Activated CD4-positive, alpha-beta T cell treated with anti-CD3 and anti-CD28 coated beads, Interleukin-2, Interleukin-4, amounts not matched to agents 100 ng/mL and 50 ng/mL, durations not matched to agents 16 hours and 8 hours (primary cell): Measurements from ENCODE around the gene RCAN3.

ENCODE experiments used
- DNase-seq: peaks from one replicate; pipeline ENCODE4 v3.0.0-alpha.2; 2020; ENCODE audit warnings: low spot score

The RCAN3 gene

DNA sequence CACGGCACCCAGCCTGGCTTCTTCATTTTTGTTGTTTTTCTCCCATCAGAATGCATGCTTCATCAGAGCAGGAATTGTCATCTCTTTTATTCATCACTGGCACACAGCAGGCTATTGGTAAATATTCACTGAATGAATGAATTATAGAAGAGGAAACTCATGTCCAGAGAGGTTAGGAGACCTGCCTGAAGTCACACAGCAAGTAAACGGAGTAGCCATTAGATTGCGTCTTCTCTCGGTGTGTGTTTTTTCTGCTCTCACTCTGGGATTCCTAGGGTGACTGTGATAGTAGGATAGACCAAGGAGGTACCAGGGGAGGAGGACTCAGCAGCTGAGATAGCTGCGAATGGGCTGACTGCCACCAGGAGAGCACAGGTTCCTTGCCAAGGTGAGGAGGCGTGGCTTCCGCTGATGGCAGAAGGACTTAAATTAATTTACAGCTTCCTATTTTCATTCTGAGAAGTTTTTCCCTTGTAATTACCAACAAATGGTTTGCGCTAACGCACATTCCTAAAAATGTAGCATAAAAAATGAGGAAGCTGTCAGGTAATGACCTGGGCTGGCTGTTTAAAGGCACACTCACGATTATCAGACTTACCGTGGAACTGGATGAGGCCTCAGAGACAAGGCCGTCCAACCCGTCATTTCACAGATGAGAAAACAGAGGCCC is 48.8 kb downstream of the RCAN3 start:
- no peak for DNase-seq

DNA sequence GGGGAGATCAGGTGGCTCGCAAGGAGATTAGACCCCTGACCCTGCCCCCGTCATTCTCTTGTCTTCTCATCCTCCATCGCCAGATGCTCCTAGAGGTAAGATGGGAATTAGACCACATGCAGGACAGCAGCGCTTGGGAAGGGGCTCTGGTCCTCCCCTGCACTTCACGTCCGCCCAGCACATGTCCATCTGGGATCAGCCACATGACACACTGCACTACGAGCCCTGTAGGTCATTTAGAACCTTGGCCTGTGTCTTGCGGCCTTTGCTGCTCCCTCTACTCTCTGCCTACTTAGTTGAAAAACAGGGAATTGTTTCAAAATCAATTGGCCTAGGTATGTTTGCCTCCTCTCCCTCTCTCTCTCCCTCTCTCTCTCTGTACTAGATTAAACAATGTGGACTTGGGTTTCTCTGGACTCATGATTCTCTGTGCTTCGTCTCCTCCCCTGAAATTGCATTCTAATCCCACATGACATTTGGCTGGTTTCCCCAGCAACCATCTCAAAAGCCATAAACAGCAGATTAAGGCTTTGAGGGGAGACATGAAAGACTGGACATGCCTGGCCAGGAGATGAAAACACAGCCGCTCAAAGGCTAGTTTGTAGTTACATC is 49.4 kb downstream of the RCAN3 start:
- DNase-seq, result no peak

DNA sequence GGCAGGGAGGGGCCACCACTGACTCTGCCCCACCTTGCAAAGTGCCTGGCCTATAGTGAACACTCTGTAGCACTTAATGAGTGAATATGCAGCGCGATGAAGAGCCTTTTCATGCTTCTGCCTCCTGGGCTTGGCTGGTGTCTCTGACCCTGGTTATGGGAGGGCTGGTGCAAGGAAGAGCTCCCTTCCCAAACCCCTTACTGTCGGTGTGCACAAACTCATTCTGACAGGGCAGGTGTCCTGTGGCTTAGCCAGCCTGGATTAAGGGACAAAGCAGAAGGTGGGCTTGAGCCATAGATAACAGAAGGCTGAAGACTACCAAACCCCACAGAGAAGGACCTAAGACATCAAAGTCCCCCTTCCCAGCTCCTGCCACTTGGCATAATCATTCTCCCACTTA is 51.3 kb downstream of the RCAN3 start:
- DNase-seq, result no peak

GRCh38 chr1:24554714-24555113 is 52.1 kb downstream of the RCAN3 start:
- no peak for DNase-seq

- DNase-seq, result no peak
Measured at GRCh38 chr1:24555591-24556413, 53.2 kb downstream of the RCAN3 start, which contains the start of gene NCMAP. Gene NCMAP (plus strand): TSS chr1:24556087. CDS start chr1:24595431, 39,344 bp downstream.

- no peak for DNase-seq
Measured at GRCh38 chr1:24556414-24556795, 53.8 kb downstream of the RCAN3 start.

DNA sequence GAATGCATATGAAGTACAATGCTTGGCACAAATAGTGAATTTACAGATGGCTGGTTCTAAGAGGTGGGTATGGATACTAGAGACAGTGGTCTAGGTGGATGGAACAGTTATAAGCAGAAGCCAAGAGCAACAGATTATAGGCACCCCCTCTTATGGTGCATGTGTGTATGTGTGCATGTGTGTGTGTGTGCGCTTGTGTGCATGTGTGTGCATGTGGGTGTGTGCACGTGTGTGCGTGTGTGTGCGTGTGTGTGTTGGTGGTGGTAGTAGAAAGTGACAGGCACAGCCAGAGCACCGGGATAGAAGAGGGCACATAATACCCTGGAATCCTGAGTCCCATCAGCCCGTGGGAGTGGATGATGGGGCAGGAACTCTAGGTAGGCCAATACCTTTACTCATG is 54.6 kb downstream of the RCAN3 start:
- no peak for DNase-seq

- no peak for DNase-seq
Measured at GRCh38 chr1:24557711-24558131, 55.1 kb downstream of the RCAN3 start.

- DNase-seq, result no peak
Measured at GRCh38 chr1:24558455-24558854, 55.8 kb downstream of the RCAN3 start.

- DNase-seq, result no peak
Measured at GRCh38 chr1:24558902-24559791, 56.5 kb downstream of the RCAN3 start.

- DNase-seq, result no peak
Measured at GRCh38 chr1:24560361-24560760, 57.7 kb downstream of the RCAN3 start.

DNA sequence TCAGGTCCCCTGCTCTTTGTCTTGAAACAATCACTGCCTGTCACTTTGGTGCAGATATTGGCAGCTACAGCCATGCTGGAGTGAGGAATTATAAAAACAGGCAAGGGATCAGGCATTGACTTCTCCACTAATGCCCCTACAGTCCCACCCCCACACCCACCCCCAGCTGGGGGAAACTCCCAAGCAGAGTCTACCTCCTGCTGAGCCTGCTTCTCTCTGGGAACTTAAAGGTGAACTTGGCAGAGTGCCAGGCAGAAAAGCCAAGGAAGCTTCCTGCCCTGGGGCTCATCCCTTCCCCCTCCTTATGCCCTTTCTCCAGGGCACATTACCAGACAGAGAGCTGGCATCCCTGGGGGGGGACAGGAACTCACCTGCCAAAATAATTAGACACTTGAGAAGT is 60.0 kb downstream of the RCAN3 start:
- DNase-seq, result no peak

- no peak for DNase-seq
Measured at GRCh38 chr1:24564695-24565094, 62.1 kb downstream of the RCAN3 start.

- DNase-seq, result no peak
Measured at GRCh38 chr1:24566236-24566867, 63.7 kb downstream of the RCAN3 start.

GRCh38 chr1:24567792-24568388 is 65.3 kb downstream of the RCAN3 start:
- DNase-seq, result no peak

DNA sequence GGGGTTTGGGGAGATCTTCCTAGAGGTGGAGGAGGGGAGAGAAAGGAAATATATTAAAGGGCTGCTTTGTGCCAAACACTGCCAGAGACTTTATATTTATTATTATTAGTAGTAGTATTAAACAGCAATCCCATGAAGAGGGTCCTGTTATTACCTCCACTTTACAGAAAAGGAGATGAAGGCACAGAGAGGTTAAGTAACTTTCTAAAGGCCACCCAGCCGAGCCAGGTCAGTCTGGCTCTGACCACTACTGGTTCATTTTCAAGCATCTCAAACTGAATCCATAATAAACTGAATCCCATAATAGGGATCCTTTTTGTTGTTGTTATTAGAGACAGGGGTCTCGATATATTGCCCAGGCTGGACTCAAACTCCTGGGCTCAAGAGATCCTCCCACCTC is 65.8 kb downstream of the RCAN3 start:
- DNase-seq, result no peak

DNA sequence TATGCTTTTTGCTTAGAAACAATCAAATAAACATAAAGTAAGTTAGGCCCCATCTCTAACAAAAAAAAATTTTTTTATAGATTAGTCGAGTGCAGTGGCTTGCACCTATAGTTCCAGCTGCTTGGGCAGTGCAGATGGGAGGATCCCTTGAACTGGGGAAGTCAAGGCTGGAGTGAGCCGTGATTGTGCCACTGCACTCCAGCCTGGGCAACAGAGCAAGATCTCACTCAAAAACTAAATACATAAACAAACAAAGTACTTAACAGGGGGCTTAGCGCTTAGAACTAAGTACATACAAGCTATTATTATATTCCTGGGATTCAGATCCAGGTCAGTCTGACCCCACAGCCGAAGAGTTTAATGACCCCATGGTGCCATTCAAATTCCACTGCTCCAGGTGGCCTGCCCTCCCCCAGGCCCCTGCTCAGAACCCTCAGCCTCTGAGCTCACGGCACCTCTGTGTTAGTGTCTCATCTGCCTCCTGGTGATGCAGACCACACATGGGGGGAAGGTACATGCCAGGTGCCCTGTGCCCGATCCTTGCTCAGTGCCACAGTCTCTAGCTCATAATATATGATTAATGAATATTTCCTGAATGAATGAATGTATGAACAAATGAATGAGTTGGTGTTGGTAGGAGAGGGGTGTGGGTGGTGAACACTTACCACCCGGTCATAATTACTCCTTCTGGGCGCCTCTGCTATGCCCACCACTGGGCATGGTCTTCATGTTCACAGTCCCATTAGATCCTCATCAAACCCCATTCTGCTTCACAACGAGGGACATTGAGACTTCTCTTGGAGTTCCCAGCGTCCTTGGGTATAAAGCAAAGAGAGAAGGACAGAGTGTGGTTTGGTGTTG is 67.9 kb downstream of the RCAN3 start:
- DNase-seq, result no peak

- DNase-seq, result no peak
Measured at GRCh38 chr1:24572301-24572700, 69.7 kb downstream of the RCAN3 start.

GRCh38 chr1:24575905-24576587 is 73.4 kb downstream of the RCAN3 start:
- DNase-seq, result no peak

DNA sequence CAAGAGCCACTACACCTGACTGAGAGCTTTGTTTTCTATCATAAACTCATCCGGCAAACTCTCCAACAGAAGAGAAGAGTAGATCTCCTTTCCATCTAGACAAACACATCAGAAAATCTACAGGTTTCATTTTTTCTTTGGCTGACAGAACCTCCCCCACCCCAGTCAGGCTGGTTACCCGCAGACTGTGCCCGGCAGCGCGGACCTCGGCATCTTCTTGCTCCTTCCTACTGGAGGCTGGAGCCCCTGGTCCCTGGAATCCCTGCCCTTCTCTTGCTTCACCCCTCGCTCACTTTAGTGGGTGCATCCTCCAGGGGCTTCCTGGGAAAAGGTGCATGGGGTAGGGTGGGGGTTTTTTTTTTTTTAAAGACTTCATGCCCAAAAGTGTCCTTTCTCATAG is 76.2 kb downstream of the RCAN3 start:
- no peak for DNase-seq
